ENCODE measurements around the gene CES4A.

The CES4A gene

GRCh38 chr16:67011274-67011673 is 22.9 kb downstream of the CES4A start:
- Histone ChIP-seq H3K27ac (ENCODE audit: extremely low read depth, low read depth, low read length) (no peak overlapping the region), H3K4me1 (ENCODE audit: control insufficient read depth, insufficient read depth, low read length) (no peaks in the 10 kb centered on the region; the same call in 1 of the 2 replicates), H3K4me3 (ENCODE audit: low read depth, low read length) (no peak overlapping the region), H3K36me3 (ENCODE audit: control insufficient read depth in 2 of 2, insufficient read depth in 1 of 2, low read length in 2 of 2) (no peaks in the 10 kb centered on the region), H3K9me3 (ENCODE audit: control insufficient read depth, insufficient read depth, low read depth, low read length) (no peaks in the 10 kb centered on the region)
- ChIA-PET POLR2A (no interaction called here), CTCF (interaction anchor here (0.7 to 13.3 kb wide), 3 partner anchors 20 to 144 kb away, joined by 3 to 155 read pairs (median 5); no protein-coding TSS in a partner anchor)
- no peak for TF ChIP-seq ZNF132 (tag by site-specific recombination; IDR thresholded peaks at IDR 0.05; ENCODE audit: borderline replicate concordance)

- H3K4me1 ChIP-seq (ENCODE audit: control insufficient read depth, insufficient read depth, low read length): no peaks in the 10 kb centered on the region; the same call in 1 of the 2 replicates
- CTCF ChIA-PET: interaction anchor here (0.6 to 13.3 kb wide), 16 partner anchors 9 to 172 kb away, joined by 3 to 155 read pairs (median 3); partner anchors contain the start of genes CES3, FBXL8 and TRADD
- H3K4me3 ChIP-seq (ENCODE audit: low read depth, low read length): peak overlapping the region; percentile 29
- peak overlapping the region; percentile 71; the same call in 1 of the 2 replicates for H3K27ac ChIP-seq (ENCODE audit: extremely low read depth, low read depth, low read length)
- no peaks in the 10 kb centered on the region for H3K9me3 ChIP-seq (ENCODE audit: control insufficient read depth, insufficient read depth, low read depth, low read length)
- POLR2A ChIA-PET: interaction anchor here (0.5 to 2.1 kb wide), 7 partner anchors 9 to 233 kb away, joined by 3 to 7 read pairs (median 5); partner anchors contain the start of gene CBFB
- TF ChIP-seq ZNF341 (tag by site-specific recombination; IDR thresholded peaks at IDR 0.05; ENCODE audit: low read depth) (peak; percentile 15; the same call in 1 of the 2 replicates), AEBP2 (tag by site-specific recombination; IDR thresholded peaks at IDR 0.05; ENCODE audit: borderline replicate concordance) (no peak), ZNF600 (tag by site-specific recombination; IDR thresholded peaks at IDR 0.05) (0 out of 2 replicates have a peak, but pooled peaks have one; percentile 14), KLF8 (tag by site-specific recombination; IDR thresholded peaks at IDR 0.05) (no peak), PATZ1 (tag by site-specific recombination; IDR thresholded peaks at IDR 0.05) (peak; percentile 21; the same call in 1 of the 2 replicates)
- no peaks in the 10 kb centered on the region for H3K36me3 ChIP-seq (ENCODE audit: control insufficient read depth in 2 of 2, insufficient read depth in 1 of 2, low read length in 2 of 2)
Measured at GRCh38 chr16:67013233-67013822, 24.9 kb downstream of the CES4A start.

GRCh38 chr16:67013823-67014633 is 25.6 kb downstream of the CES4A start:
- Histone ChIP-seq H3K4me1 (ENCODE audit: control insufficient read depth, insufficient read depth, low read length) (no peaks in the 10 kb centered on the region; the same call in 1 of the 2 replicates), H3K36me3 (ENCODE audit: control insufficient read depth in 2 of 2, insufficient read depth in 1 of 2, low read length in 2 of 2) (no peaks in the 10 kb centered on the region), H3K9me3 (ENCODE audit: control insufficient read depth, insufficient read depth, low read depth, low read length) (no peaks in the 10 kb centered on the region), H3K27ac (ENCODE audit: extremely low read depth, low read depth, low read length) (peak overlapping the region; percentile 71), H3K4me3 (ENCODE audit: low read depth, low read length) (peak overlapping the region; percentile 29)
- CTCF ChIA-PET: interaction anchor here (0.6 to 13.3 kb wide), 18 partner anchors 9 to 171 kb away, joined by 3 to 155 read pairs (median 4); partner anchors contain the start of genes CES3, FBXL8 and TRADD
- POLR2A ChIA-PET: interaction anchor here (0.5 to 2.1 kb wide), 6 partner anchors 8 to 232 kb away, joined by 3 to 6 read pairs (median 4); partner anchors contain the start of gene CBFB
- TF ChIP-seq KLF9 (tag by site-specific recombination; IDR thresholded peaks at IDR 0.05; ENCODE audit: low read depth): peak; percentile 87
- 0 out of 2 replicates have a peak, but pooled peaks have one; percentile 59 for TF ChIP-seq PBX3 (CRISPR knock-in tag; IDR thresholded peaks at IDR 0.05)
- no peak for TF ChIP-seq ZNF837 (tag by site-specific recombination; IDR thresholded peaks at IDR 0.05)
- no peak for TF ChIP-seq YY1 (tag by site-specific recombination; IDR thresholded peaks at IDR 0.05)
- TF ChIP-seq PATZ1 (tag by site-specific recombination; IDR thresholded peaks at IDR 0.05): peak; percentile 66
- TF ChIP-seq ZSCAN16 (tag by site-specific recombination; IDR thresholded peaks at IDR 0.05): no peak
- TF ChIP-seq ZNF600 (tag by site-specific recombination; IDR thresholded peaks at IDR 0.05): peak; percentile 74
- no peak for TF ChIP-seq ZNF223 (tag by site-specific recombination; IDR thresholded peaks at IDR 0.05)
- TF ChIP-seq WT1 (tag by site-specific recombination; IDR thresholded peaks at IDR 0.05): no peak
- TF ChIP-seq ZNF670 (tag by site-specific recombination; IDR thresholded peaks at IDR 0.05; ENCODE audit: low read depth): no peak
- peak; percentile 14; the same call in 1 of the 2 replicates for TF ChIP-seq OSR2 (tag by site-specific recombination; IDR thresholded peaks at IDR 0.05)
- TF ChIP-seq ZNF501 (tag by site-specific recombination; IDR thresholded peaks at IDR 0.05): no peak
- no peak for TF ChIP-seq ZNF362 (tag by site-specific recombination; IDR thresholded peaks at IDR 0.05)
- TF ChIP-seq ZBTB1 (tag by site-specific recombination; IDR thresholded peaks at IDR 0.05): no peak
- peak; percentile 97 for TF ChIP-seq ZFHX2 (tag by site-specific recombination; conservative IDR thresholded peaks at IDR 0.05)
- TF ChIP-seq KLF7 (tag by site-specific recombination; IDR thresholded peaks at IDR 0.05; ENCODE audit: borderline replicate concordance): no peak

All from HEK293 (cell line).